ENCODE results near the gene USP17L15. TPM values are rescaled to one million over a fixed set of nuclear protein-coding genes. Genes with fewer than 3 reads are reported as not detected.
"Not testable (repeated sequence)": the region's sequence is repeated elsewhere in the genome, so short reads cannot be mapped to it uniquely, and the experiment has no call there.

USP17L15 gene
- total and polyA plus RNA-seq, 2 of the 4 experiments (the other 2 are of a cell fraction), result not detected

- H2AK9ac ChIP-seq (replicated peaks; ENCODE audit: low read depth, low read length, poor library complexity); H3K18ac ChIP-seq (ENCODE audit: low read depth, low read length); H2BK120ac ChIP-seq (ENCODE audit: low read depth, low read length); H2AFZ ChIP-seq (replicated peaks; ENCODE audit: low read length, poor library complexity); H4K5ac ChIP-seq (ENCODE audit: low read depth, low read length); H2BK20ac ChIP-seq (ENCODE audit: low read depth, low read length); H3K79me1 ChIP-seq (ENCODE audit: low read depth in 1 of 2, low read length in 2 of 2); H2BK5ac ChIP-seq (ENCODE audit: low read depth, low read length, poor library complexity, severe bottlenecking); H2AK5ac ChIP-seq (ENCODE audit: low read depth, low read length); H3K9me1 ChIP-seq (ENCODE audit: insufficient read depth, low read length); H4K20me1 ChIP-seq (ENCODE audit: insufficient read depth, low read length); H3K27ac ChIP-seq (ENCODE audit: insufficient read depth, low read length); H3K27me3 ChIP-seq (ENCODE audit: control insufficient read depth, insufficient read depth, low read length); BruUV-seq (replicated peaks); H3K4ac ChIP-seq (ENCODE audit: low read depth, low read length); ATAC-seq (ENCODE audit: low read depth); H3K14ac ChIP-seq (replicated peaks; ENCODE audit: low read depth, low read length); CTCF ChIA-PET; H3K9ac ChIP-seq (ENCODE audit: low read depth, low read length); intact Hi-C loops (cut with micrococcal nuclease); H3K36me3 ChIP-seq (ENCODE audit: control insufficient read depth, insufficient read depth, low read length); H3K4me1 ChIP-seq (ENCODE audit: control insufficient read depth, insufficient read depth, low read length); H3K4me3 ChIP-seq (ENCODE audit: insufficient read depth, low read depth, low read length); H4K8ac ChIP-seq (ENCODE audit: low read depth in 2 of 2, low read length in 2 of 2); H3K9me3 ChIP-seq (ENCODE audit: control insufficient read depth, insufficient read depth, low read length); H3K4me2 ChIP-seq (ENCODE audit: low read depth, low read length); H3K23ac ChIP-seq (ENCODE audit: low read depth, low read length); H4K91ac ChIP-seq (ENCODE audit: insufficient read depth, low read depth, low read length); dilution Hi-C loops (cut with HindIII; ENCODE audit: low sequenced_read_pairs, unreplicated experiment); in situ Hi-C loops (cut with MboI; ENCODE audit: low sequenced_read_pairs); POLR2A ChIA-PET (ENCODE audit: unreplicated experiment); DNase-seq; H3K56ac ChIP-seq (ENCODE audit: extremely low read depth, insufficient read depth, low read length); H2BK15ac ChIP-seq (ENCODE audit: low read depth, low read length): not testable (repeated sequence)
- WGBS, 2 experiments (ENCODE audit: extremely low coverage in 2 of 2, insufficient read length in 1 of 2), result no CpG with 5 or more reads among the region's 8 CpGs
These were observed 3.9 kb upstream of the USP17L15 start for GRCh38 chr4:9230249-9230648.

GRCh38 chr4:9238461-9238860 is 4.3 kb downstream of the USP17L15 start:
- H2BK120ac ChIP-seq (ENCODE audit: low read depth, low read length); H4K5ac ChIP-seq (ENCODE audit: low read depth, low read length); H3K23ac ChIP-seq (ENCODE audit: low read depth, low read length); H3K4me1 ChIP-seq (ENCODE audit: control insufficient read depth, insufficient read depth, low read length); H3K14ac ChIP-seq (replicated peaks; ENCODE audit: low read depth, low read length); H3K27ac ChIP-seq (ENCODE audit: insufficient read depth, low read length); H3K9me1 ChIP-seq (ENCODE audit: insufficient read depth, low read length); POLR2A ChIA-PET (ENCODE audit: unreplicated experiment); H2AK5ac ChIP-seq (ENCODE audit: low read depth, low read length); H2BK15ac ChIP-seq (ENCODE audit: low read depth, low read length); ATAC-seq (ENCODE audit: low read depth); BruUV-seq (replicated peaks); H3K18ac ChIP-seq (ENCODE audit: low read depth, low read length); H3K36me3 ChIP-seq (ENCODE audit: control insufficient read depth, insufficient read depth, low read length); intact Hi-C loops (cut with micrococcal nuclease); H3K9me3 ChIP-seq (ENCODE audit: control insufficient read depth, insufficient read depth, low read length); H3K27me3 ChIP-seq (ENCODE audit: control insufficient read depth, insufficient read depth, low read length); H3K4me3 ChIP-seq (ENCODE audit: insufficient read depth, low read depth, low read length); H3K4ac ChIP-seq (ENCODE audit: low read depth, low read length); H3K79me1 ChIP-seq (ENCODE audit: low read depth in 1 of 2, low read length in 2 of 2); H2AFZ ChIP-seq (replicated peaks; ENCODE audit: low read length, poor library complexity); H2BK5ac ChIP-seq (ENCODE audit: low read depth, low read length, poor library complexity, severe bottlenecking); in situ Hi-C loops (cut with MboI; ENCODE audit: low sequenced_read_pairs); CTCF ChIA-PET; H4K8ac ChIP-seq (ENCODE audit: low read depth in 2 of 2, low read length in 2 of 2); H3K9ac ChIP-seq (ENCODE audit: low read depth, low read length); H3K56ac ChIP-seq (ENCODE audit: extremely low read depth, insufficient read depth, low read length); H2AK9ac ChIP-seq (replicated peaks; ENCODE audit: low read depth, low read length, poor library complexity); H3K4me2 ChIP-seq (ENCODE audit: low read depth, low read length); H2BK20ac ChIP-seq (ENCODE audit: low read depth, low read length); dilution Hi-C loops (cut with HindIII; ENCODE audit: low sequenced_read_pairs, unreplicated experiment); H4K20me1 ChIP-seq (ENCODE audit: insufficient read depth, low read length); H4K91ac ChIP-seq (ENCODE audit: insufficient read depth, low read depth, low read length): not testable (repeated sequence)
- no CpG with 5 or more reads among the region's 12 CpGs for WGBS, 2 experiments (ENCODE audit: extremely low coverage in 2 of 2, insufficient read length in 1 of 2)
- DNase-seq, result peak; percentile 0

Measured in IMR-90 (cell line).